HG03439 (cell line): ENCODE measurements around the gene TACC3.
A peak's percentile ranks its signal among the peaks of the same experiment; 100 is the strongest.
"Not testable (repeated sequence)": the region's sequence is repeated elsewhere in the genome, so short reads cannot be mapped to it uniquely, and the experiment has no call there.

Experiments used
- ATAC-seq: cut with Tn5 transposase; IDR thresholded peaks from one replicate; pipeline ENCODE4 v1.9.1; 2021; ENCODE audit warnings: mild to moderate bottlenecking, moderate library complexity; ENCODE audit not compliant: unreplicated experiment

Gene TACC3

GRCh38 chr4:1701671-1702070, 19.6 kb upstream of the TACC3 start:
- not testable (repeated sequence) for ATAC-seq

DNA sequence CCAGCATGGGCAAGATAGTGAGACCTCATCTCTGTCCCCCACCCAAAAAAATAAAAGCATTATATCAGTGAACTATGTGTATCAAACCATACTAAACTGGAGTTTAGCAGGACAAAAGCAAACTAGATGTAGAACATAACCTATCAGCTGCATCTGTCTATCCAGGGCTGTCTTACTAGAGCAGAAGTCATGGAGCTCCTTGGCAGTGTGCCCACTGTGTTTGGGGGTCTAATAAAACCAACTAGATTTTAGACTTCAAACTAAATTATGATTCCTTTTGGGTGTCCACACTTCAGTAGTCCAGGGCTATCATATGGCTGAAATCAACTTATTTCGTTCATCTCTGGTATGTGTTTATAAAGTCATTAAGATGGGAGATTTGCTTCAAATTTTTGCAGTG, 17.5 kb upstream of the TACC3 start:
- no peak for ATAC-seq

- ATAC-seq = no peak
These were observed 15.6 kb upstream of the TACC3 start for GRCh38 chr4:1705732-1706131.

DNA sequence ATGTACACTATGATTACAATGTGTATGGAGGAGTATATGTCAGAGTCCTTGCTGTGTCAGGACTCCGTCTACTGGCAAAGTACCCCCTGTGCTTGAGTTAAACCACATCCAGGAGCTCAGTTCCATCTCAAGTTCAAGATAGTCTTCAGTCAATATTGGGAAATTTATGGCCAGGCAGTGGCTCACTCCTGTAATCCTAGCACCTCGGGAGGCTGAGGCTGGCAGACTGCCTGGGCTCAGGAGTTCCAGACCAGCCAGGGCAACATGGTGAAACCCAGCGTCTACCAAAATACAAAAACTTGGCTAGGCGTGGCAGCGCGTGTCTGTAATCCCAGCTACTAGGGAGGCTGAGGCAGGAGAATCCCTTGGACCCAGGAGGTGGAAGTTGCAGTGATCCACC, 15.0 kb upstream of the TACC3 start:
- no peak for ATAC-seq

DNA sequence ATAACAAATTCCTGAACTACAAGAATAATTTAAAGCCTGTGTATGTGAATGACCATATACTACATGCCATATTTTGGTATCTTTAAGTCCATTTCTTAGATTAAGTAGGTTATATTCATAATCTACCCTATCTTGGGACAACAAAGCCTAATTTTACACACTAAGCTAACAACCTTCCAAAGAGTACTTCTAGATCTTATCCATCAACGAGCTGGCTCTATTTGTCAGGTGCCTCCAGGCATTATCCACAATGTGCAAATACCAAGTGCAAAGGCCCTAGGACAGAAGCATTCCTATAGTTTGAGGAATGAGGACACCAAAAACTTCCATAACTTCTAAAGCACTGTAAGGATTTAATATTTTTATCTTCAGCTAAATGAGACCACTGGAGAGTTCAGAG, 12.7 kb upstream of the TACC3 start:
- ATAC-seq = no peak

DNA sequence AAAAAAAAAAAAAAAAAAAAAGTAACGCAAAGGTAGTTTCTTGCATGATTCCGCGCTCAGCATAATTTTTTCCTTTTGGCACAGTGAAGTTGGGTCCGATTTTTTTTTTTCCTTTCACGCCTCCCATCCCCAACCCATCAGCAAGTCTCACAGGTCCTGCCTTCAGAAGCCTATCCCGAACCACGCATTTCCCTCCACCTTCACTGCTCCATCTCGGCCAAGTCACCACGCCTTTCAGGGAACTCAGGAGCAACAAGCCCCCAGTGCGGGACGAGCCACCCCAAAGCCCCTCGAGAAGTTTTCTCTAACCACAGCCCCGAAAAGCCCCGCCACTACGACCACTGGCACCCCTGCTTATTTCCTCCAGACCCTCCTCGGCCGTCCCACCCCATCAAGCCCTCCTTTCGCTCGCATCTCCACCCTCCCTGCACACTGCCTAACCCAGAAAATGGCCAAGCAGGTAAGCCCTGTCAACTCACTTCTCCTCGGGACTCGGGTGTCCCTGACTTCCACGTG, 10.2 kb upstream of the TACC3 start:
- no peak for ATAC-seq

DNA sequence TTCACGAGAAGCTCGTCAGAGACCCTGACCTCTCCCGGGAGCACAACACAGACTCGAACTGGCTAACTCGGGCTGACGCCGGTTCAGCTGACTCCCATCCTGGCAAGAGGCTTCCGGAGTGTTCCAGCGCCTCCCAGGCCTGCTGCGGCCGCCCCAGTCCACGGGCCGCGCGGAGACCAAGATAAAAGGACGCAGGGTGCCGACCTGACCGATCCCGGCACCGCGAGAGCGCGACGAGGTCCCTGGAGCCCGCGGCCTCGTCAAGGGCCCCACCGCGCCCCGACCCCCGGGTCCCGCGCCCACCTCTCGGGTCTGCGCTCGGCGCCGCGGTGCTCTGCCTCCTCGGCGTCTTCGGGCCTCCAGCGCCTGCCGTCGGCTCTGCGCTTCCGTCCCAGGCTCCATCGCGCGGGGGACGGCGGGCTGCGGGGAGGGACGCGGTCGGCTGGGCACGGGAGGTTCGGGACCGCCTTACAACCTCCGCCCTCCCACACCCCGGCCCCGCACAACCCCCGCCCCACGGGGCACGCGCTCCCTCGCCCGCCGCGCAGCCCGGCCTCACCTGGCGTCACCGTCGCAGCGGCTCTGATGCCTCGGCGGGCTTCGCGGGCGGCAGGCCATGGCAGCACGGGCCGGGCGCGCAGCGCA, 9.6 kb upstream of the TACC3 start:
- peak; percentile 10 for ATAC-seq

GRCh38 chr4:1712216-1713002, 8.9 kb upstream of the TACC3 start, which contains the start of gene SLBP:
Gene SLBP (minus strand): TSS chr4:1712319. CDS start chr4:1712188, 131 bp downstream.
- ATAC-seq = peak; percentile 72

DNA sequence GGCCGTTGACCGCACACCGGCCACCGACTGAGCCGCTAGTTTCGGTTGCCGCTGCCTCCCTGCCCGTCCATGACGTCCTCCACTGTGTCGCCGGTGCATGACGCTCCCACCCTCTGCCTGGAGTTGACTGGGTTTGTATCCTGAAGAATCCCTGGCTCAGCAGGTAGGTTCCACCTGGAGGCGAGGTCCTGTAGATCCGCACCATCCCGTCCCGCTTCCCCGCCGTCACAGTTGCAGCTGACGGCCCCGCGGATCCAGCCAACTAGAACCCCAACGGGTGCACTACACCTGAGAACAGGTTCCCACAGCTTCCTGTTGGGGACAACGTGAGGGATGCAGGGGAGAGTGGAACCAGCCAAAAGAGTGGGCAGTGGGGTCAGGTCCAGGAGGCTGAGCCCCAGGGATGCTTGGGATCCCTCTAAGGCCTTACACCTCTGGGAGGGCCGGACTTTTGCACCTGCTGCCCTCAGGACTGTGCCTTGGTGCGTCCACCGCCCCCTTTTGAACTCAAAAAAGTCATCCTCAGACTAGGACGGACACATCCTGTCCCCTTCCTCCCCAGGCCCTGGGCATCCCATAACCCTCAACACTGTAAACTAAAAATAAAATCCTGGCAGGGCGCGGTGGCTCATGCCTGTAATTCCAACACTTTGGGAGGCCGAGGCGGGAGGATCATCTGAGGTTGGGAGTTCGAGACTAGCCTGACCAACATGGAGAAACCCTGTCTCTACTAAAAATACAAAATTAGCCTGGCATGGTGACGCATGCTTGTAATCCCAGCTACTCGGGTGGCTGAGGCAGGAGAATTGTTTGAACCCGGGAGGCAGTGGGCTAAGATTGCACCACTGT, 8.1 kb upstream of the TACC3 start:
- ATAC-seq = peak; percentile 17

DNA sequence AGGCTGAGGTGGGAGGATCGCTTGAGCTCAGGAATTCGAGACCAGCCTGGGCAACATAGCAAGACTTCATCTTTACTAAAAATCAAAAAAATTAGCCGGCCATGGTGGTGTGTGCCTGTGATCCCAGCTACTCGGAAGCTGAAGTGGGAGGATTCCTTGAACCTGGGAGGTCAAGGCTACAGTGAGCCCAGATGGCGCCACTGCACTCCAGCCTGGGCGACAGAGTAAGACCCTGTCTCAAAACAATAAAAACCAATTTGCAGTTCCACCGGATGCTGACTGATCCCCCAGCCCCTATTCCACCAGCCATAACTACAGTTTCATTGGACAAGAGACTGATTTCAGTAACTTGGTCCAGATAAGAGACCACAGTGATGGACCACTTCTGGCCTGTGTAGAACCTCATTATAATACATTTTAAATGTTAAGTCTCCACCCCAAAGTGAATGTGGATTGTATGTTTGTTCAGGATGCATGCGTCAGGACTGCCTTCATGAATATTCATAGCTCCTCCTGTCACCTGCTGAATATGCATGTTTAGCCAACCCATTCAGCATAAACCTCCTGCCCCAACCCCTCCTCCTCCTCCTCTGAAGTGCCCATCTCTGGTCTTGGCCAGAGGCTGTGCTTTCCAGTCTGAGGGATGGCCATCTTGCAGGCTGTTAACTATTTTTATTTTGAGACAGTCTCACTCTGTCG, 6.9 kb upstream of the TACC3 start:
- ATAC-seq = no peak

DNA sequence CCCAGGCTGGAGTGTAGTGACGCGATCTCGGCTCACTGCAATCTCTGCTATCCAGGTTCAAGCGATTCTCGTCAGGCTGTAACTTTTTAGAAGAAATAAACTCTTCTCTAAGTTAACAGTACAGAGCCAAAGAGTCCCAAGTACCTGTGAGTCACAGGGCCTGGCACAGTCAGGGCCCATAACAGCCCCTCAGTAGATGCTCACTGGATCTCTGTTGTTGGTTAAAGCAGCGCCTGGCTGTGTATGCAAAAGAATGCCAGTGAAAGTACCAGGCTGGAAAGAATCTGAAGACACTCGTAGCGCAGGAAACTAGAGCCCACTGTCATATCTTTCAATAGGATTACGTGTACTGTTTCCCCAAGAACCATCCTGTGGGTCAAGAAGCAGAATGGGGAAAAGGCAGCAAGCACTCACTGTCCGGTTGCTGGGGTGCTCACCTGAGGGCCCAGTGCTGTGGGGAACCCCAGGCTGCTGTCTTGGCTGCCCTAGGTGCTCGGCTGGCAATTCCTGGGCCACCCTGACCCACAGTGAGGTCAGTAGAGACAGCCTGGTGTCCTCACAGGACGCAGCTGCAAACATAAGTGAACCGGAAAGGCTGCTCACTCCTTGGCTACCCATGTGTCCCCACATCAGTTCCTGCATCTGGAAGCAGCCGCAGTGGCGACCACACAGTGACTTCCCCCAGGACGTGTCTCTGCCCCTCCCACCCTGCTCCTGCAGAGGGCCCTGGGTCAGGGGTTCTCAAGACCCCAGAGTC, 6.1 kb upstream of the TACC3 start:
- ATAC-seq = no peak

- ATAC-seq = no peak
These were observed 5.0 kb upstream of the TACC3 start for GRCh38 chr4:1716065-1716945.

DNA sequence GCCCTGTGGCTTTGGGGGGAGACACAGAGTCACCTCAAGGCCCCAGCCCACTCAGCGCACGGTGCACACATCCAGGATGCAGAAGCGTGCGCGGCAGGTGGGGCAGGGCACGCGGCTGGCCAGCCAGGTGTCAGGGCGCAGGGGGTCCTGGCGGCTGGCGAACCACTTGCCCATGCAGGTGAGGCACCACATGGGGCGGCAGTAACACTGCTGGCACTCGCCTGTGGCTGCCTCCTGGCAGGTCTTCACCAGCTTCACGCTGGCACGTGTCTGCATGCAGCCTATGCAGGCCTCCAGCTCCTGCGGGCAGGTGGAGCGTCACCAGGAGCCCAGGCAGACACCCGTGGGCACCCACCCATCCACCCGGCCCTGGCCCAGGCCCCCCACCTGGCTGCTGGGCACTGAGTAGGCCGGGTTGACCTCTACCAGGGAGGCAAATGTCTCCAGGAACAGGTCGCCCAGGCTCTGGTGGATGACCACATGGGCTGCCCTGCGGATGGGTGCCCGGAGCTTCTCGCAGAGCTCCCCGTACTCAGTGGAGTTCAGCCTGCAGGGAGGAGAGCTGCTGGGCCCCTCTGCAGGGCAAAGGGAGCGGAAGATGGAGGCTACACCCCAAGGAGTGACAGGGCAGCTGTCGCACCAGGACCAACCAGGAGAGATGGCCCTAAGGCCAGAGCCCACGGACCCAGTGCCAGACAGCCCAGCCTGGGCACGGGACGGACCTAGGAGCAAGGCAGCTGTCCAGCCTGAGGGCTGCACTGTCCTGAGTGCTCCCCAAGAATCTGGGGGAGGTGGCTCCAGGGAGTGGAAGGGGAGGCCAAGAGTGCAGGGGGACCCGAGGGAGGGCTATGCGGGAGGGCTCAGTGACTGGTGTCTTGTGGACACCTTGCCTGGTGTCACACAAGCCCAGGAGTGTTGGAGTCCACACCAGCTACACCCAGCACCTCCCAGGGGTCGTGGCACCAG, 3.9 kb upstream of the TACC3 start:
- ATAC-seq = no peak

DNA sequence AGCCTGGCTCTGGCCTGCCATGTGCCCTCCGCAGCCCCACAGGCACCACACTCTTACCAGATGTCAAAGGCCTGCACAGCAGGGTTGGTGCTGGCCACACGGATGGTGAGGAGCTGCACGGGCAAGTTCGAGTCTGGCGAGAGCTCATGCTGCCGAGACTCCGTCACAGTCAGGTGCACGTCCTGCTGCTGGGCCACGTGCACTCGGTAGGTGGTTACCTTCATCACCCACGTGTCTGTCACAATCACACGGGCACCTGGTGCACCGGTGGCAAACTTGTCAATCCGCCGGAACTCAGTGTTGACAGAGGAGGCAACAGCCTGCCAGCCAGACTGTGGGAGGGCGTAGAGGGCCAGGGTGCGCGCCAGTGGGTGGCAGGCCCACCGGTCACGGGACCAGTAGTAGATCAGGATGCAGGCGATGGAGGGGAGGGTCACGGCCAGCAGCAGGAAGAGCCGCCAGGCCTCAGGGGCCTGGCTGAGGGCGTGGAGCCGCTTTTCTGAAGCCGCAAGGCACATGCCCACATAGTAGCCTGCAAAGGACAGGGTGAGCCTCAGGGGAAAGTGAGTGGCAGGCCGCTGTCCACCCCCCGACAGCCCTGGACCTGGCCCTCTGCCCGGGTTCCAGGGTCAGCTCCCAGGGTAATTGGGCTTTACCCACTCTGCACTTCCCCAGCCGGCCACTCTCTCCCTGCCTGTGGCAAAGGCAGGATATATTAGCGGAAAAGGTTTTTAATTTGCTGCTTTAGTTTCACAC, 3.0 kb upstream of the TACC3 start:
- no peak for ATAC-seq

- ATAC-seq = peak; percentile 21
These were observed 948 bp upstream of the TACC3 start for GRCh38 chr4:1720163-1720983.
